Thyroid gland (tissue), 4 donors: ENCODE measurements around the gene SMYD1. TPM values are rescaled to one million over a fixed set of nuclear protein-coding genes. Genes with fewer than 3 reads are reported as not detected.

Source experiments
- DNase-seq, 2 donors: peaks; one replicate each; pipeline ENCODE4 v3.0.0-alpha.2; 2019
- H3K27ac ChIP-seq, 3 donors: fragments of 200-600 bp; sonication (generic); 1 replicate in 2 of 3; 2 replicates in 1 of 3; pipeline ENCODE4 v1.5.1; 2016 to 2019; ENCODE audit warnings: mild to moderate bottlenecking in 1 of 3, moderate library complexity in 1 of 3
- H3K27me3 ChIP-seq: fragments of 200-600 bp; sonication (generic); one replicate; pipeline ENCODE4 v1.5.1; 2019
- H3K36me3 ChIP-seq, 2 donors: fragments of 200-600 bp; sonication (generic); one replicate each; pipeline ENCODE4 v1.5.1; 2016 to 2019
- H3K4me1 ChIP-seq, 2 donors: fragments of 200-600 bp; sonication (generic); one replicate each; pipeline ENCODE4 v1.5.1; 2017 to 2019
- H3K4me3 ChIP-seq, 3 donors: fragments of 200-600 bp; sonication (generic); replicated peaks in 1 of 3; 1 replicate in 2 of 3; 2 replicates in 1 of 3; pipeline ENCODE4 v1.5.1; 2016; ENCODE audit warnings: mild to moderate bottlenecking in 1 of 3
- H3K9me3 ChIP-seq: fragments of 200-600 bp; sonication (generic); one replicate; pipeline ENCODE4 v1.5.1; 2017
- POLR2A ChIP-seq, 2 donors: fragments of 450-650 bp; IDR thresholded peaks; one replicate each; pipeline ENCODE4 v1.6.1; 2017; ENCODE audit warnings: antibody characterized with exemption in 2 of 2, mild to moderate bottlenecking in 2 of 2, moderate library complexity in 1 of 2
- WGBS, 2 donors: methylation state at CpG; one replicate each; pipeline ENCODE4 v1.1.5; 2017; 5-methylcytosine and 5-hydroxymethylcytosine counted together
- intact Hi-C: fragments of 100-400 bp; cut with DNase I; formaldehyde crosslinking; loops from one replicate; pipeline ENCODE4 v1.15.1; 2023
- total RNA-seq, 4 donors: library from RNA; depleted of rRNA; stranded (reverse); fragments of >200 nt; gene quantifications; one replicate each; pipeline ENCODE4 v1.2.3, GENCODE V29; 2016
- TF ChIP-seq, protein P1 (sequence below), 6 experiments: fragments of 200-600 bp in 3 of 6; fragments of 450-650 bp in 3 of 6; sonication (generic) in 3 of 6; IDR thresholded peaks; one replicate each; pipeline ENCODE4 v1.5.1; 2016 to 2019; ENCODE audit warnings: antibody characterized with exemption in 6 of 6, mild to moderate bottlenecking in 2 of 6, inconsistent platforms in 1 of 6, moderate library complexity in 1 of 6

SMYD1 gene
- total RNA-seq, 4 donors from 2014 or later = not detected

DNA sequence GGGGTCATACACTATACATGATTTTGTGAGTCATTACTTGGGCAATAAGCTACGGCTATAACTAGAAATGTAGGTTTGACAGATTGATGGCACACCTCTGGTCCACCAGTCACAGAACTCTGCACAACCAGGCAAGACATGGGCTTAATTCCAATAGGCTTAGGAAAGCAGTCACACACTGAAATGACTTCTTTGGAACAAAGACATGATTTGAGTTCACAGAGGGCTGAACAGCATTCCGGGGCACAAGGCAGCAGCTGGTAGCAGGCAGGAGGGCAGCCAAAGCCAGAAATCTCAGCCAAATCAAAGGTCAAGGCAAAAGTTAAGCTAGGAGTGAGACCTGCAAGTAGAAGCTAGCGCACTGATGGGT is 32.8 kb downstream of the SMYD1 start:
- WGBS, 2 donors = 66 to 75% methylated on average over 3 of the region's 3 CpGs
- H3K4me3 ChIP-seq = no peak overlapping the region
- H3K36me3 ChIP-seq = no peaks in the 10 kb centered on the region
- no peaks in the 10 kb centered on the region for H3K27me3 ChIP-seq
- peak; percentile 6 for DNase-seq
- intact Hi-C loops = no loop called here
- no peak overlapping the region for H3K27ac ChIP-seq
- H3K4me1 ChIP-seq = no peaks in the 10 kb centered on the region
- TF ChIP-seq, protein P1, sequence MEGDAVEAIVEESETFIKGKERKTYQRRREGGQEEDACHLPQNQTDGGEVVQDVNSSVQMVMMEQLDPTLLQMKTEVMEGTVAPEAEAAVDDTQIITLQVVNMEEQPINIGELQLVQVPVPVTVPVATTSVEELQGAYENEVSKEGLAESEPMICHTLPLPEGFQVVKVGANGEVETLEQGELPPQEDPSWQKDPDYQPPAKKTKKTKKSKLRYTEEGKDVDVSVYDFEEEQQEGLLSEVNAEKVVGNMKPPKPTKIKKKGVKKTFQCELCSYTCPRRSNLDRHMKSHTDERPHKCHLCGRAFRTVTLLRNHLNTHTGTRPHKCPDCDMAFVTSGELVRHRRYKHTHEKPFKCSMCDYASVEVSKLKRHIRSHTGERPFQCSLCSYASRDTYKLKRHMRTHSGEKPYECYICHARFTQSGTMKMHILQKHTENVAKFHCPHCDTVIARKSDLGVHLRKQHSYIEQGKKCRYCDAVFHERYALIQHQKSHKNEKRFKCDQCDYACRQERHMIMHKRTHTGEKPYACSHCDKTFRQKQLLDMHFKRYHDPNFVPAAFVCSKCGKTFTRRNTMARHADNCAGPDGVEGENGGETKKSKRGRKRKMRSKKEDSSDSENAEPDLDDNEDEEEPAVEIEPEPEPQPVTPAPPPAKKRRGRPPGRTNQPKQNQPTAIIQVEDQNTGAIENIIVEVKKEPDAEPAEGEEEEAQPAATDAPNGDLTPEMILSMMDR (IDR thresholded peaks at IDR 0.05) = no peak
- no peak for TF ChIP-seq POLR2A (IDR thresholded peaks at IDR 0.05)
- no peaks in the 10 kb centered on the region for H3K9me3 ChIP-seq

DNA sequence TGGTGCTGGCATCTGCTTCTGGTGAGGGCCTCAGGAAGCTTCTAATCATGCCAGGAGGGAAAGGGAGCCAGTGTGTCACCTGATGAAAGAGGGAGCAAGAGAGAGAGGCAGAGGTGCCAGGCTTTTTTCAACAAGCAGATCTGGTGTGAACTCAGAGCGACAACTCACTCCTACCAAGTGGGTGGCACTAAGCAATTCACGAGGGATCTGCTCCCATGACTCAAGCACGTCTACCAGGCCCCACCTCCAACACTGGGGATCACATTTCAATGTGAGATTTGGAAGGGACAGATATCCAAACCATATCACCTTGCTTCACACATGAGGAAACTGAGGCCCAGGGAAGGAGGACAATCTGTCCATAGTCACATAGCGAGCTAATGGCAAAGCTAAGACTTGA is 41.2 kb downstream of the SMYD1 start:
- H3K27me3 ChIP-seq = no peaks in the 10 kb centered on the region
- H3K4me3 ChIP-seq = no peak overlapping the region
- no peaks in the 10 kb centered on the region for H3K4me1 ChIP-seq
- H3K36me3 ChIP-seq = no peaks in the 10 kb centered on the region
- intact Hi-C loops = no loop called here
- WGBS, 2 donors = 80 to 92% methylated on average over 4 of the region's 4 CpGs
- H3K9me3 ChIP-seq = no peaks in the 10 kb centered on the region
- H3K27ac ChIP-seq = no peak overlapping the region
- DNase-seq = no peak
- TF ChIP-seq POLR2A (IDR thresholded peaks at IDR 0.05) = no peak
- TF ChIP-seq, protein P1 (IDR thresholded peaks at IDR 0.05) = no peak

DNA sequence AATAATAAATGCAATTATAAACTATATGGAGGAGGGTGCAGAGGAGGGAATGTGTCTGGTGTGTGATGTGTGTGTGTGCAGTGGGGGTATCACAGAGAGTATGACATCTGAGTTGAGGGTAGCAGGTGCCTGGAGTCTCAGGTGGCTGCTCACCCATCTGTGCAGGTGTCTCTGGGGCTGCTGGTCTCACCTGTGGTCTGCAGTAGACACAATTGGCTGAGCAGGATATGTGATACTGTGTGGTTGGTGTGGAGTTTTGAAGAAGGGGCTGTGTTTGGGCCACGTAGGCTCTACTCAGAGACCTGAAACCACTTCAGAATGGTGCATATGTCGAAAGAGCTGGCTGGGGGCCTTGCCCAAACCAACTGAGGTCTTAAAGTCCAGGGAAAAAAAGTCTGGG is 43.2 kb downstream of the SMYD1 start:
- H3K27ac ChIP-seq = no peak overlapping the region
- WGBS, 2 donors = 36 to 44% methylated on average over 2 of the region's 2 CpGs
- H3K4me1 ChIP-seq = no peaks in the 10 kb centered on the region
- no peaks in the 10 kb centered on the region for H3K36me3 ChIP-seq
- TF ChIP-seq POLR2A (IDR thresholded peaks at IDR 0.05) = no peak
- TF ChIP-seq, protein P1 (IDR thresholded peaks at IDR 0.05) = no peak
- no peak overlapping the region for H3K4me3 ChIP-seq
- H3K9me3 ChIP-seq = no peaks in the 10 kb centered on the region
- no peak for DNase-seq
- no peaks in the 10 kb centered on the region for H3K27me3 ChIP-seq
- intact Hi-C loops = no loop called here

DNA sequence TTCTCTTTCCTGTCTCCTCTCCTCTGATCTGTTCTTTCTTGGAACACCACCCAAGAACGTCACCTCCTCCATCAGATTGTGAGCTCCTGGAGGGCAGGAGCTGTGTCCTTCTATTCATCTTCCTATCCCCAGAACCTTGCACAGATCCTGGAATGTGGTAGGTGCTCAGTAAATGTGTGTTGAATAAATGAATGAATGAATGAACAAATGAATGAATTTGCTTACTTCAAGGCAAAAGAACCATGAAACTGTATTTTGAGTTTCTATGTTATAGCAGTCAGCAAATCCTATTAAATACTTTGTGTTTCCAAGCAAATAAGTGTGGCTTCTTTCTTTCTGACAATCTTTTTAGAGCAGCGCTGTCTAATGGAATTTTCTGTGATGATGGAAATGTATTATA is 45.4 kb downstream of the SMYD1 start:
- no peak for DNase-seq
- H3K9me3 ChIP-seq = no peaks in the 10 kb centered on the region
- H3K27me3 ChIP-seq = no peaks in the 10 kb centered on the region
- H3K4me3 ChIP-seq = no peak overlapping the region
- no peaks in the 10 kb centered on the region for H3K4me1 ChIP-seq
- TF ChIP-seq, protein P1 (IDR thresholded peaks at IDR 0.05) = no peak
- no peak for TF ChIP-seq POLR2A (IDR thresholded peaks at IDR 0.05)
- no peaks in the 10 kb centered on the region for H3K36me3 ChIP-seq
- no peak overlapping the region for H3K27ac ChIP-seq
- WGBS, 2 donors = 67 to 91% methylated on average over 2 of the region's 2 CpGs
- intact Hi-C loops = no loop called here

DNA sequence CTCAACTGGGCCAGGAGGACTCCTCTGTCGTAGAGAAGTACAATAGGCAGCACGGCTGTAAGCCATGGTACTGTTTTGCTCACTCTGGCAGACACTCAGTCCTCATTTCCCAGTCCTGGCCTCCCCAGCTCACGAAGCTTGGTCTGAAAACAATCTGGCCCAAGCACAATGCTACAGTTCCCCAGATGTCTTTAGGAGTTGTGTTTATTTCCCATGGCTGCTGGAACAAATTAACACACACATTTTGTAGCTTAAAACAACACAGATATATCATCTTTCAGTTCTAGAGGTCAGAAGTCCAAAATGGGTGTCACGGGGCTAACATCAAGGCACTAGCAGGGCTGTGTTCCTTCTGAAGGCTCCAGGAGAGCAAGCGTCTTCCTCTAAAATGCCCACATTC is 47.3 kb downstream of the SMYD1 start:
- intact Hi-C loops = no loop called here
- DNase-seq = no peak
- H3K27ac ChIP-seq = no peak overlapping the region
- no peak overlapping the region for H3K4me3 ChIP-seq
- no peaks in the 10 kb centered on the region for H3K4me1 ChIP-seq
- H3K36me3 ChIP-seq = no peaks in the 10 kb centered on the region
- no peaks in the 10 kb centered on the region for H3K9me3 ChIP-seq
- 60 to 80% methylated on average over 5 of the region's 5 CpGs for WGBS, 2 donors
- no peaks in the 10 kb centered on the region for H3K27me3 ChIP-seq
- TF ChIP-seq POLR2A (IDR thresholded peaks at IDR 0.05) = no peak
- TF ChIP-seq, protein P1 (IDR thresholded peaks at IDR 0.05) = no peak
